Left ventricle myocardium inferior (tissue), 1 donor: Measurements from ENCODE around the gene EDA. TPM values are rescaled to one million over a fixed set of nuclear protein-coding genes. Genes with fewer than 3 reads are reported as not detected.
"Not testable (repeated sequence)": the region's sequence is repeated elsewhere in the genome, so short reads cannot be mapped to it uniquely, and the experiment has no call there.

Source experiments
- DNase-seq: peaks from one replicate; pipeline ENCODE4 v3.0.0-alpha.2; 2020
- H3K27ac ChIP-seq: fragments of 200-600 bp; replicated peaks from 2 replicates; pipeline ENCODE4 v1.8.0; 2021
- H3K27me3 ChIP-seq: fragments of 200-600 bp; 2 replicates; pipeline ENCODE4 v1.8.0; 2021; ENCODE audit warnings: low read depth
- H3K36me3 ChIP-seq: fragments of 200-600 bp; 2 replicates; pipeline ENCODE4 v1.8.0; 2021
- H3K4me1 ChIP-seq: fragments of 200-600 bp; 2 replicates; pipeline ENCODE4 v1.8.0; 2021
- H3K4me3 ChIP-seq: fragments of 200-600 bp; 2 replicates; pipeline ENCODE4 v1.8.0; 2021; ENCODE audit warnings: mild to moderate bottlenecking, moderate library complexity
- H3K9me3 ChIP-seq: fragments of 200-600 bp; replicated peaks from 2 replicates; pipeline ENCODE4 v1.8.0; 2021
- intact Hi-C: fragments of 100-400 bp; cut with micrococcal nuclease; formaldehyde crosslinking; loops from one replicate; pipeline ENCODE4 v1.11.0; 2022
- total RNA-seq: library from RNA; stranded (reverse); fragmentation: NEBNext Ultra II Directional; extraction: Animal tissue kit (Norgen Biotek cat#: 25700); gene quantifications from one replicate; pipeline ENCODE4 v1.2.1, GENCODE V29; 2021
- TF ChIP-seq, protein P1 (sequence below): fragments of 200-600 bp; IDR thresholded peaks from 2 replicates; pipeline ENCODE4 v1.8.0; 2021; ENCODE audit warnings: antibody characterized with exemption, mild to moderate bottlenecking, borderline replicate concordance
- donor health status: DM: no; HTN: yes; CAD: no; lungs with severe emphysema.

The EDA gene
- total RNA-seq, 1 donor from 2014 or later: 7.3 TPM

- peak overlapping the region; percentile 44 for H3K27ac ChIP-seq
- TF ChIP-seq, protein P1, sequence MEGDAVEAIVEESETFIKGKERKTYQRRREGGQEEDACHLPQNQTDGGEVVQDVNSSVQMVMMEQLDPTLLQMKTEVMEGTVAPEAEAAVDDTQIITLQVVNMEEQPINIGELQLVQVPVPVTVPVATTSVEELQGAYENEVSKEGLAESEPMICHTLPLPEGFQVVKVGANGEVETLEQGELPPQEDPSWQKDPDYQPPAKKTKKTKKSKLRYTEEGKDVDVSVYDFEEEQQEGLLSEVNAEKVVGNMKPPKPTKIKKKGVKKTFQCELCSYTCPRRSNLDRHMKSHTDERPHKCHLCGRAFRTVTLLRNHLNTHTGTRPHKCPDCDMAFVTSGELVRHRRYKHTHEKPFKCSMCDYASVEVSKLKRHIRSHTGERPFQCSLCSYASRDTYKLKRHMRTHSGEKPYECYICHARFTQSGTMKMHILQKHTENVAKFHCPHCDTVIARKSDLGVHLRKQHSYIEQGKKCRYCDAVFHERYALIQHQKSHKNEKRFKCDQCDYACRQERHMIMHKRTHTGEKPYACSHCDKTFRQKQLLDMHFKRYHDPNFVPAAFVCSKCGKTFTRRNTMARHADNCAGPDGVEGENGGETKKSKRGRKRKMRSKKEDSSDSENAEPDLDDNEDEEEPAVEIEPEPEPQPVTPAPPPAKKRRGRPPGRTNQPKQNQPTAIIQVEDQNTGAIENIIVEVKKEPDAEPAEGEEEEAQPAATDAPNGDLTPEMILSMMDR: no peak
- no peaks in the 10 kb centered on the region for H3K36me3 ChIP-seq
- DNase-seq: no peak
- H3K27me3 ChIP-seq: no peaks in the 10 kb centered on the region
- H3K4me1 ChIP-seq: peaks cover 23% of the 10 kb centered on the region
- intact Hi-C loops: no loop called here
- H3K4me3 ChIP-seq: no peak overlapping the region
- H3K9me3 ChIP-seq: no peaks in the 10 kb centered on the region
These were observed 375.8 kb downstream of the EDA start for GRCh38 chrX:69991685-69992084.

- Histone ChIP-seq H3K4me1 (peaks cover 23% of the 10 kb centered on the region), H3K27ac (no peak overlapping the region)
- intact Hi-C loops: no loop called here
These were observed 377.6 kb downstream of the EDA start for GRCh38 chrX:69993494-69993893.

DNA sequence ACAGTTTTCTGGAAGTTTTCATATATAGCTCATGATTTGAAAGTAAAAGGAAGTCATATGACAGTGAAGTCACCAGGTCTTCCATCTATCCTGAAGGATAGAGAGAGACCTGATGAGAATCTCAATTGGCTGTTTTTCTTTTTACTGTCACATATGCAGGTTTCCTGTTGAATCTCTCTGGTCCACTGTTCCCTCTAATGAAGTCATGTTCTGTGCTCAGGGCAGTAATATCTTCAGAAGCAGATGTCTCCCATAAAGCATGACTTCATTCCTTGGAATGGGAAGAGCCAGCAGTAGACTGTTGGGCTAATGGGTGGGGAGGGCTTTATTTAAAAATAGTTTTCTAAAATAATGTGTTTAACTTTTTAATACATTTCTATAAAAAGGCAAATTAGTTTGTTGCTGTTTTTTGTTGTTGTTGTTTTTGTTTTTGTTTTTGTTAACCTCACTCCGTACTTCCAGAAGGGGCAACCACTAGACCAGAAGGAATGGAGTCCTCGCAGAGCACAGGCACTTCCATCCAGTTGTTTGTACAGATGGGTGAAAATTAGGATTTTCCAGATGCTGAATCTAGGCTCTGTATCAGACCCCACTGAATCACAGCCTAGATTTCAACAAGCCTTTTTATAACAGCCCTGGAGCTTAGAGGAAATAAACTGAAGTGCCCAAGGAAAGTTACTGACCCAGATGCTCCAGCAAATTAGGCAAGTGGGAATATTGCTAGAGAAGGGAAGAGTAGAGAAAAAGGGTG lies 379.6 kb downstream of the EDA start:
- peak overlapping the region; percentile 23 for H3K27ac ChIP-seq

More at GRCh38 chrX:69993494-69993893, 377.6 kb downstream of the EDA start:
- no peak for DNase-seq
- Histone ChIP-seq H3K27me3 (no peaks in the 10 kb centered on the region), H3K36me3 (no peaks in the 10 kb centered on the region), H3K4me3 (no peak overlapping the region), H3K9me3 (no peaks in the 10 kb centered on the region)
- TF ChIP-seq, protein P1: no peak

DNA sequence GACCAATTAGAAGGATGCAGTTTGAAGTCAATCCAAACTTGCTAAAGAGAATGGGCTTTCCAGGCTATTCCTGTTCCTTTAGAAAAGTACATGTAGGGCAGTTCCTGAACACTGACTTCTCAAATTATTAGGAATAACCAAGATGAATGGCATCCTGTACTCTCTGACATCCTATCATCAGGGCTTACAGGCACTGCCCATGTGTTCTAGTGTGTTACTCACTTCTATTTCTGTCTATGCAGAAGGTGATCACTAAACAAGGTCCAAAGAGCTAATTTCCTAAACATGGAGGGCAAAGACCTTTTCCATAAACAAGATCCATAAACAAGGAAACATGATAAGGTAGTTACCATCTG lies 380.2 kb downstream of the EDA start:
- Histone ChIP-seq H3K27me3 (no peaks in the 10 kb centered on the region), H3K4me3 (no peak overlapping the region), H3K27ac (peak overlapping the region; percentile 23), H3K9me3 (no peaks in the 10 kb centered on the region), H3K36me3 (no peaks in the 10 kb centered on the region), H3K4me1 (peaks cover 24% of the 10 kb centered on the region)
- TF ChIP-seq, protein P1: no peak
- intact Hi-C loops: no loop called here
- DNase-seq: no peak

More for the DNA sequence above, 379.6 kb downstream of the EDA start:
- TF ChIP-seq, protein P1: no peak
- Histone ChIP-seq H3K4me3 (no peak overlapping the region), H3K27me3 (no peaks in the 10 kb centered on the region), H3K4me1 (peaks cover 23% of the 10 kb centered on the region), H3K36me3 (no peaks in the 10 kb centered on the region), H3K9me3 (no peaks in the 10 kb centered on the region)
- no peak for DNase-seq
- intact Hi-C loops: no loop called here

DNA sequence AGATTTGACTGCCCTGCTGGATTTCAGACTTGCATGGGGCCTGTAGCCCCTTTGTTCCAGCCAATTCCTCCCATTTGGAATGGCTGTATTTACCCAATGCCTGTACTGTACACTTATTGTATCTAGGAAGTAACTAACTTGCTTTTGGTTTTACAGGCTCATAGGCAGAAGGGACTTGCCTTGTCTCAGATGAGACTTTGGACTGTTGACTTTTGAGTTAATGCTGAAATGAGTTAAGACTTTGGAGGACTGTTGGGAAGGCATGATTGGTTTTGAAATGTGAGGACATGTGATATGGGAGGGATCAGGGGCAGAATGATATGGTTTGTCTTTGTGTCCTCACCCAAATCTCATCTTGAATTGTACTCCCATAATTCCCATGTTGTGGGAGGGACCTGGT lies 382.4 kb downstream of the EDA start:
- H3K4me1 ChIP-seq: peaks cover 31% of the 10 kb centered on the region
- H3K9me3 ChIP-seq, H3K27me3 ChIP-seq, H3K27ac ChIP-seq, H3K4me3 ChIP-seq, intact Hi-C loops, H3K36me3 ChIP-seq, DNase-seq: not testable (repeated sequence)

DNA sequence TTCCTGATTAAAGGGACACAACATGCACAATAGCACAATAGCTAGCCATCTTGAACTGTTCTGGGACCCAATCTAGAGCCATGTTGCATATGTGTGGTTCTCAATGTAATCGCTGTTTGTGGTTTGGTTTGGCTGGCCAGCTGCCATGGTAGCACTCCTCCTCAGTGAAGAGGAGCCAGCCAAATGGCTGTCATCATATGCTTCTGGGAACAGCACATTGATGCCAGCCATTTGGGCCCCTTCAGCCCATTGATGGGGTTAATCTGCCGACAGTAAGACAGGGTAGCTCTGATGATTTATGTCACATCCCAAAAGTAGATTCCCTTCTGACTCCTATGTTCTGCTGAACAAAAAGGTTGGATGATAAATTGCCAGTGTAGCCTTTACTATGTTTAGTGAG lies 385.4 kb downstream of the EDA start:
- peak; percentile 50 for DNase-seq
- Histone ChIP-seq H3K4me1 (peaks cover 9% of the 10 kb centered on the region), H3K27me3 (no peaks in the 10 kb centered on the region), H3K4me3 (no peak overlapping the region), H3K9me3 (no peaks in the 10 kb centered on the region), H3K27ac (peak overlapping the region; percentile 84), H3K36me3 (no peaks in the 10 kb centered on the region)
- intact Hi-C loops: no loop called here
- TF ChIP-seq, protein P1: no peak
